Measurements from ENCODE around the gene DLGAP1. TPM values are rescaled to one million over a fixed set of nuclear protein-coding genes. Genes with fewer than 3 reads are reported as not detected.

DLGAP1 gene
- total RNA-seq, 4 donors from 2014 or later, result 2.0 to 4.7 (median 2.1) TPM; not detected in 1

- 74% methylated on average over 2 of the region's 2 CpGs for WGBS
- H3K9me3 ChIP-seq, result no peaks in the 10 kb centered on the region
- no peak for TF ChIP-seq POLR2A (IDR thresholded peaks at IDR 0.05)
- TF ChIP-seq POLR2AphosphoS5 (IDR thresholded peaks at IDR 0.05), result no peak
- TF ChIP-seq EP300 (IDR thresholded peaks at IDR 0.05), result no peak
- no peak for TF ChIP-seq CTCF (IDR thresholded peaks at IDR 0.05)
- no peak for DNase-seq (ENCODE audit: low spot score in 2 of 2)
- H3K4me3 ChIP-seq, result no peak overlapping the region
- no peaks in the 10 kb centered on the region for H3K27me3 ChIP-seq
- no peak overlapping the region for H3K27ac ChIP-seq
- H3K4me1 ChIP-seq, result no peaks in the 10 kb centered on the region
- no peaks in the 10 kb centered on the region for H3K36me3 ChIP-seq
Observed at GRCh38 chr18:3872641-3873040, 582.5 kb downstream of the DLGAP1 start.

- Histone ChIP-seq H3K9me3 (no peaks in the 10 kb centered on the region), H3K4me1 (no peaks in the 10 kb centered on the region), H3K36me3 (no peaks in the 10 kb centered on the region), H3K4me3 (no peak overlapping the region), H3K27ac (no peak overlapping the region), H3K27me3 (no peaks in the 10 kb centered on the region)
- TF ChIP-seq EP300 (IDR thresholded peaks at IDR 0.05) (no peak), CTCF (IDR thresholded peaks at IDR 0.05) (no peak), POLR2AphosphoS5 (IDR thresholded peaks at IDR 0.05) (no peak), POLR2A (IDR thresholded peaks at IDR 0.05) (no peak)
- DNase-seq (ENCODE audit: low spot score in 2 of 2), result no peak
- 94% methylated on average over 2 of the region's 2 CpGs for WGBS
Observed at GRCh38 chr18:3871687-3872086, 583.4 kb downstream of the DLGAP1 start.

DNA sequence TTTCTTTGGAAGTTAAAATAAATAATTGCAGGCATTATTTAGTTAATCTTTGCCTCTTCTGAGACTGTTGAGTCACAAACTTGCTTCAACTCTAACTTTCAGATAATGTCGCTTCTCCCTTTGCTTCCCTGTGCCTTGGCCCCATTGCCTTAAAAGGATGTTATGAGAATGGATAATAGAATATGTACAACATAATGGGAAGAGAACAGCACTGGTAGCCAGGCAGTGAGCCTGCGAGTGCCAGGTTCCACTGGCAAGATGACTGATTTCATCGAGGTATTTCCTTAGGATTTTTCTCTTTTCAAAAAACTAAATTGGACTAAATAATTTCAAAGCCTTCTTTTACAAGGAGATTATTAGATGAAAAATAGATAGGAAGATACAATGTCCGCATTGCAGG, 584.2 kb downstream of the DLGAP1 start:
- Histone ChIP-seq H3K36me3 (no peaks in the 10 kb centered on the region), H3K4me3 (no peak overlapping the region), H3K27me3 (no peaks in the 10 kb centered on the region), H3K9me3 (no peaks in the 10 kb centered on the region), H3K4me1 (no peaks in the 10 kb centered on the region), H3K27ac (no peak overlapping the region)
- DNase-seq (ENCODE audit: low spot score in 2 of 2), result no peak
- 93% methylated on average over 4 of the region's 4 CpGs for WGBS
- TF ChIP-seq POLR2A (IDR thresholded peaks at IDR 0.05) (no peak), POLR2AphosphoS5 (IDR thresholded peaks at IDR 0.05) (no peak), EP300 (IDR thresholded peaks at IDR 0.05) (no peak), CTCF (IDR thresholded peaks at IDR 0.05) (no peak)

GRCh38 chr18:3869848-3870247, 585.3 kb downstream of the DLGAP1 start:
- 45% methylated on average over 2 of the region's 2 CpGs for WGBS
- no peak for DNase-seq (ENCODE audit: low spot score in 2 of 2)
- peak in 1 of 2 donors; percentile 6 for TF ChIP-seq CTCF (IDR thresholded peaks at IDR 0.05)
- no peak for TF ChIP-seq EP300 (IDR thresholded peaks at IDR 0.05)
- H3K4me3 ChIP-seq, result no peak overlapping the region
- no peaks in the 10 kb centered on the region for H3K9me3 ChIP-seq
- H3K27me3 ChIP-seq, result no peaks in the 10 kb centered on the region
- H3K27ac ChIP-seq, result no peak overlapping the region
- H3K4me1 ChIP-seq, result no peaks in the 10 kb centered on the region
- H3K36me3 ChIP-seq, result no peaks in the 10 kb centered on the region

DNA sequence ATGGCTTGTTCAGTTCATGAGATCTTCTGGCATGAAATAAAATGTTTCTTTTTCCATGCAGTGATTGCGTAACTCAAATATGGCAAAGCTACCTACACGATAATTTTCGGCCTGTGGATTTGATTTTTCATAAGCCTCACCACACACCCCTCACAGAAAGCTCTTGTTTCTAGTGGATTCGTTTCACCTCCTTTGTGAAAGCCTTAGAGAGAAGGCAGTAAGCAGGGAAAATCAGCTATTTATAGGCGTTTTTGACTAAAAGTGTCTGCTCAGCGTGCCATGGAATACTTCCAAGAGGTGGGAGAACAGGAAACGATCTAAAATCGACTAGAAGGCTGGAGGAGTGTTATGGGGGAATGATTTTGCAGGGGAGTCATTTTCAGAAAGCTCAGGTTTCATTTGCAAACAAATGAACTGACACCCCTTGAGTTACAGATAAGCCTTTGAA, 587.2 kb downstream of the DLGAP1 start:
- H3K4me1 ChIP-seq, result no peaks in the 10 kb centered on the region
- no peaks in the 10 kb centered on the region for H3K36me3 ChIP-seq
- no peak for TF ChIP-seq CTCF (IDR thresholded peaks at IDR 0.05)
- TF ChIP-seq POLR2AphosphoS5 (IDR thresholded peaks at IDR 0.05), result no peak
- no peak for TF ChIP-seq POLR2A (IDR thresholded peaks at IDR 0.05)
- TF ChIP-seq EP300 (IDR thresholded peaks at IDR 0.05), result no peak
- H3K4me3 ChIP-seq, result no peak overlapping the region
- no peaks in the 10 kb centered on the region for H3K9me3 ChIP-seq
- H3K27ac ChIP-seq, result no peak overlapping the region
- WGBS, result 43% methylated on average over 8 of the region's 8 CpGs
- DNase-seq (ENCODE audit: low spot score in 2 of 2), result no peak
- no peaks in the 10 kb centered on the region for H3K27me3 ChIP-seq
